Measurements from ENCODE around the gene IL1RAPL1. TPM values are rescaled to one million over a fixed set of nuclear protein-coding genes. Genes with fewer than 3 reads are reported as not detected.

Gene IL1RAPL1
- total and polyA plus RNA-seq, 2 donors (not counting 1 experiment from before 2014, with no cell fraction given): 0.25 to 2.8 TPM

- TF ChIP-seq CTCF (conservative IDR thresholded peaks at IDR 0.05 in 1 of 2, IDR thresholded peaks at IDR 0.05 in 1 of 2; ENCODE audit: low read depth in 1 of 2, low read length in 2 of 2) (no peak), EZH2 (IDR thresholded peaks at IDR 0.05; ENCODE audit: low read length, missing control alignments) (no peak)
- Histone ChIP-seq H3K9me3 (ENCODE audit: control insufficient read depth, insufficient read depth, low read depth, low read length) (no peaks in the 10 kb centered on the region), H3K9ac (ENCODE audit: insufficient read depth, low read length) (no peak overlapping the region), H3K36me3 (ENCODE audit: control insufficient read depth, insufficient read depth, low read length) (no peaks in the 10 kb centered on the region), H3K27ac (ENCODE audit: insufficient read depth, low read length) (no peak overlapping the region), H3K4me1 (ENCODE audit: control insufficient read depth, extremely low read depth, insufficient read depth, low read length) (no peaks in the 10 kb centered on the region), H3K4me2 (ENCODE audit: extremely low read depth, insufficient read depth, low read length) (no peak overlapping the region), H2AFZ (ENCODE audit: low read length) (no peak overlapping the region), H3K79me2 (ENCODE audit: control insufficient read depth, insufficient read depth, low read length) (no peaks in the 10 kb centered on the region), H4K20me1 (ENCODE audit: control insufficient read depth, extremely low read depth, insufficient read depth, low read length) (no peaks in the 10 kb centered on the region), H3K27me3 (ENCODE audit: control insufficient read depth, insufficient read depth, low read length) (no peaks in the 10 kb centered on the region), H3K4me3 (replicated peaks in 1 of 4; ENCODE audit: control extremely low read depth in 1 of 4, insufficient read depth in 1 of 4, low read depth in 3 of 4, low read length in 4 of 4) (no peak overlapping the region)
- DNase-seq (ENCODE audit: low read depth in 2 of 2): no peak
Measured at GRCh38 chrX:28889591-28890090, 302.4 kb downstream of the IL1RAPL1 start.

GRCh38 chrX:28901637-28902036 is 314.4 kb downstream of the IL1RAPL1 start:
- no peaks in the 10 kb centered on the region for H3K4me1 ChIP-seq (ENCODE audit: control insufficient read depth, extremely low read depth, insufficient read depth, low read length)
- H3K4me3 ChIP-seq (replicated peaks in 1 of 4; ENCODE audit: control extremely low read depth in 1 of 4, insufficient read depth in 1 of 4, low read depth in 3 of 4, low read length in 4 of 4): no peak overlapping the region
- H3K79me2 ChIP-seq (ENCODE audit: control insufficient read depth, insufficient read depth, low read length): no peaks in the 10 kb centered on the region
- H4K20me1 ChIP-seq (ENCODE audit: control insufficient read depth, extremely low read depth, insufficient read depth, low read length): no peaks in the 10 kb centered on the region
- H3K4me2 ChIP-seq (ENCODE audit: extremely low read depth, insufficient read depth, low read length): no peak overlapping the region
- no peak overlapping the region for H2AFZ ChIP-seq (ENCODE audit: low read length)
- no peak overlapping the region for H3K9ac ChIP-seq (ENCODE audit: insufficient read depth, low read length)
- no peaks in the 10 kb centered on the region for H3K27me3 ChIP-seq (ENCODE audit: control insufficient read depth, insufficient read depth, low read length)
- peak; percentile 47 to 74 for DNase-seq (ENCODE audit: low read depth in 2 of 2)
- TF ChIP-seq CTCF (conservative IDR thresholded peaks at IDR 0.05 in 1 of 2, IDR thresholded peaks at IDR 0.05 in 1 of 2; ENCODE audit: low read depth in 1 of 2, low read length in 2 of 2) (no peak), EZH2 (IDR thresholded peaks at IDR 0.05; ENCODE audit: low read length, missing control alignments) (no peak)
- no peaks in the 10 kb centered on the region for H3K36me3 ChIP-seq (ENCODE audit: control insufficient read depth, insufficient read depth, low read length)
- no peak overlapping the region for H3K27ac ChIP-seq (ENCODE audit: insufficient read depth, low read length)
- H3K9me3 ChIP-seq (ENCODE audit: control insufficient read depth, insufficient read depth, low read depth, low read length): no peaks in the 10 kb centered on the region

- no peaks in the 10 kb centered on the region for H3K9me3 ChIP-seq (ENCODE audit: control insufficient read depth, insufficient read depth, low read depth, low read length)
- H4K20me1 ChIP-seq (ENCODE audit: control insufficient read depth, extremely low read depth, insufficient read depth, low read length): no peaks in the 10 kb centered on the region
- no peaks in the 10 kb centered on the region for H3K27me3 ChIP-seq (ENCODE audit: control insufficient read depth, insufficient read depth, low read length)
- no peak overlapping the region for H2AFZ ChIP-seq (ENCODE audit: low read length)
- no peak overlapping the region for H3K4me2 ChIP-seq (ENCODE audit: extremely low read depth, insufficient read depth, low read length)
- no peaks in the 10 kb centered on the region for H3K4me1 ChIP-seq (ENCODE audit: control insufficient read depth, extremely low read depth, insufficient read depth, low read length)
- TF ChIP-seq EZH2 (IDR thresholded peaks at IDR 0.05; ENCODE audit: low read length, missing control alignments): no peak
- TF ChIP-seq CTCF (conservative IDR thresholded peaks at IDR 0.05 in 1 of 2, IDR thresholded peaks at IDR 0.05 in 1 of 2; ENCODE audit: low read depth in 1 of 2, low read length in 2 of 2): no peak
- no peak overlapping the region for H3K27ac ChIP-seq (ENCODE audit: insufficient read depth, low read length)
- peak; percentile 55 to 84 for DNase-seq (ENCODE audit: low read depth in 2 of 2)
- no peaks in the 10 kb centered on the region for H3K36me3 ChIP-seq (ENCODE audit: control insufficient read depth, insufficient read depth, low read length)
- no peak overlapping the region for H3K4me3 ChIP-seq (replicated peaks in 1 of 4; ENCODE audit: control extremely low read depth in 1 of 4, insufficient read depth in 1 of 4, low read depth in 3 of 4, low read length in 4 of 4)
- H3K9ac ChIP-seq (ENCODE audit: insufficient read depth, low read length): no peak overlapping the region
- H3K79me2 ChIP-seq (ENCODE audit: control insufficient read depth, insufficient read depth, low read length): no peaks in the 10 kb centered on the region
Measured at GRCh38 chrX:28910487-28910886, 323.2 kb downstream of the IL1RAPL1 start.

Data from fibroblast of lung (primary cell).